K562 (cell line): ENCODE measurements around the gene CBFA2T2. TPM values are rescaled to one million over a fixed set of nuclear protein-coding genes. Genes with fewer than 3 reads are reported as not detected.

ENCODE experiments used
- CEBPG ChIP-seq, 3 experiments: fragments of 200-800 bp in 1 of 3; sonication (Bioruptor generic) in 1 of 3; sonication (generic) in 1 of 3; formaldehyde crosslinking in 1 of 3; IDR thresholded peaks in 2 of 3; conservative IDR thresholded peaks in 1 of 3; 2 replicates each; pipeline versions ENCODE4 v1.6.1 to v1.8.0; 2016 to 2022; ENCODE audit warnings: missing compliant biosample characterization in 2 of 3, missing genetic modification characterization in 2 of 3, mild to moderate bottlenecking in 1 of 3, missing genetic modification reagents in 1 of 3
- CTBP1 ChIP-seq: fragments of 450-650 bp; IDR thresholded peaks from 2 replicates; pipeline ENCODE4 v1.6.1; 2016; ENCODE audit warnings: borderline replicate concordance
- KLF1 ChIP-seq: fragments of 450-650 bp; IDR thresholded peaks from 2 replicates; pipeline ENCODE4 v1.6.1; 2016; ENCODE audit warnings: missing genetic modification characterization, missing compliant biosample characterization
- NRF1 ChIP-seq, 2 experiments: fragments of 450-650 bp; IDR thresholded peaks in 1 of 2; conservative IDR thresholded peaks in 1 of 2; 2 replicates each; pipeline ENCODE4 v1.6.1; 2014; ENCODE audit warnings: mild to moderate bottlenecking in 2 of 2
- RCOR1 ChIP-seq, 2 experiments: IDR thresholded peaks; 2 replicates each; pipeline ENCODE4 v1.6.1; 2012; ENCODE audit warnings: low read depth in 2 of 2, low read length in 2 of 2, borderline replicate concordance in 1 of 2, improper control_type of control experiment in 1 of 2
- SP2 ChIP-seq: IDR thresholded peaks from 2 replicates; pipeline ENCODE4 v1.6.1; 2011; ENCODE audit warnings: mild to moderate bottlenecking, low read depth, low read length, moderate library complexity; ENCODE audit not compliant: poor library complexity, severe bottlenecking; ENCODE audit errors: extremely low read depth
- TBP ChIP-seq: optimal IDR thresholded peaks from 2 replicates; pipeline ENCODE3; 2011; ENCODE audit warnings: low read depth, low read length, improper control_type of control experiment
- U2AF1 ChIP-seq: fragments of 200-400 bp; formaldehyde crosslinking; optimal IDR thresholded peaks from 2 replicates; pipeline ENCODE3; 2017; ENCODE audit warnings: mild to moderate bottlenecking, low read depth, low read length, moderate library complexity
- polyA plus RNA-seq, 8 experiments: library from polyadenylated mRNA; depleted of rRNA in 4 of 8; stranded (reverse) in 5 of 8; unstranded in 3 of 8; fragments of >200 nt; fragmentation: Nextera tagmentation in 2 of 8; fragmentation: Illumina TruSeq in 1 of 8; extraction: Ambion mirVana in 2 of 8; extraction: Trizol in 1 of 8; gene quantifications; 2 replicates each; pipeline versions ENCODE4 v1.2.1 to v1.2.3, GENCODE V29; 2011 to 2014; ENCODE audit warnings: inconsistent platforms in 1 of 8, missing spikeins in 1 of 8
- total RNA-seq, 7 experiments: library from RNA; depleted of rRNA in 6 of 7; stranded (reverse); fragments of >200 nt in 6 of 7; fragmentation: Illumina TruSeq in 2 of 7; extraction: Trizol in 2 of 7; gene quantifications; 2 replicates each; pipeline versions ENCODE4 v1.2.1 to v1.2.3, GENCODE V29; 2011 to 2021; ENCODE audit warnings: low replicate concordance in 1 of 7
- TF ChIP-seq, protein P1 (sequence below): fragments of 150-350 bp; IDR thresholded peaks from 2 replicates; pipeline ENCODE4 v1.6.1; 2014; ENCODE audit warnings: low read depth, mild to moderate bottlenecking, low read length, borderline replicate concordance
- TF ChIP-seq, protein P2 (sequence below): fragments of 450-650 bp; IDR thresholded peaks from 2 replicates; pipeline ENCODE4 v1.6.1; 2016; ENCODE audit warnings: mild to moderate bottlenecking, moderate library complexity

Gene CBFA2T2
- total and polyA plus RNA-seq, 9 of the 15 experiments (the other 6 are each of a cell fraction or from before 2014, with no cell fraction given): 0.27 to 9.6 (median 5.8) TPM

DNA sequence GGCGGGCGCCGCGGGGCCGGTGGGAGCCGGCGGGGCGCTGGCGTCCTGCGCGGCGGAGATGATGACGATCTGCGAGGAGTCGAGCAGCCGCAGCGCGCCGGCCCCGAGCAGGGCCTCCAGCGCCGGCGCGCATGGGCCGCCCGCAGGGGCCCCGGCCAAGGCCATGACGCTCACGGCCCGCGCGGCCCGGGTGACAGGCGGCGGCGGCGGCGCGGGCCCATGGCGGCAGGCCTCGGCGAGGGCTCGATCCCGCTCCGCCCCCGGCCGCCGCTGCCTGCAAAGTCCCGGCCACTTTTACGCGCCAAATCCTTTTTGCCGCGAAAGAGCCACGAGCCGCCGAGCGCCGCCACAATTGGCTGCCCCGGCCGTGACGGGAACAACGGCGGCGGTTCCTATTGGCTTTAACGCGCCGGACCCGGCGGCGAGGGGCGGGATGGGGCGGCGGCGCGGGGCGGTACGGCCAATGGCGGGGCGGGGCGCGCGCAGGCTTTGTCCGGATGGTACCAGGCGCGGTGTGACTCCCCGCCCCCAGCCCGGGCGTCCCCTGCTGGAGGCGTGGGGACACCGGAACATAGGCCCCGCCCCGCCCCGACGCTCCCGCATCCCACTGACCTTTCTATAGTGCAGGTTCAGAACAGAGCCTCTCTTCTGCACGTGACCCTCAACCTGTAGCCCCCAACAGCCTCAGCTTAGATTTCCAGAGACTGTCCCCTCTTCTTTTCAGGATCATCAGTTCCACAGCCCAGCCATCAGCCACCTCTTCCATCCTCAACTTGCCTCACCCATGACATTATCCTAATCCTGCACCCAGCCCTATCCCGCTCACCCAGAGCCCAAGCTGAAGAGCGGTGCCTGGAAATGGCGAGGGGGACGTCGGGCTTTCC, 196.4 kb downstream of the CBFA2T2 start, which contains the start of gene E2F1 (continued):
- TF ChIP-seq, protein P1, sequence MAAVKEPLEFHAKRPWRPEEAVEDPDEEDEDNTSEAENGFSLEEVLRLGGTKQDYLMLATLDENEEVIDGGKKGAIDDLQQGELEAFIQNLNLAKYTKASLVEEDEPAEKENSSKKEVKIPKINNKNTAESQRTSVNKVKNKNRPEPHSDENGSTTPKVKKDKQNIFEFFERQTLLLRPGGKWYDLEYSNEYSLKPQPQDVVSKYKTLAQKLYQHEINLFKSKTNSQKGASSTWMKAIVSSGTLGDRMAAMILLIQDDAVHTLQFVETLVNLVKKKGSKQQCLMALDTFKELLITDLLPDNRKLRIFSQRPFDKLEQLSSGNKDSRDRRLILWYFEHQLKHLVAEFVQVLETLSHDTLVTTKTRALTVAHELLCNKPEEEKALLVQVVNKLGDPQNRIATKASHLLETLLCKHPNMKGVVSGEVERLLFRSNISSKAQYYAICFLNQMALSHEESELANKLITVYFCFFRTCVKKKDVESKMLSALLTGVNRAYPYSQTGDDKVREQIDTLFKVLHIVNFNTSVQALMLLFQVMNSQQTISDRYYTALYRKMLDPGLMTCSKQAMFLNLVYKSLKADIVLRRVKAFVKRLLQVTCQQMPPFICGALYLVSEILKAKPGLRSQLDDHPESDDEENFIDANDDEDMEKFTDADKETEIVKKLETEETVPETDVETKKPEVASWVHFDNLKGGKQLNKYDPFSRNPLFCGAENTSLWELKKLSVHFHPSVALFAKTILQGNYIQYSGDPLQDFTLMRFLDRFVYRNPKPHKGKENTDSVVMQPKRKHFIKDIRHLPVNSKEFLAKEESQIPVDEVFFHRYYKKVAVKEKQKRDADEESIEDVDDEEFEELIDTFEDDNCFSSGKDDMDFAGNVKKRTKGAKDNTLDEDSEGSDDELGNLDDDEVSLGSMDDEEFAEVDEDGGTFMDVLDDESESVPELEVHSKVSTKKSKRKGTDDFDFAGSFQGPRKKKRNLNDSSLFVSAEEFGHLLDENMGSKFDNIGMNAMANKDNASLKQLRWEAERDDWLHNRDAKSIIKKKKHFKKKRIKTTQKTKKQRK: peak; percentile 26; the same call in 1 of the 2 replicates
- TF ChIP-seq CEBPG (CRISPR knock-in tag; IDR thresholded peaks at IDR 0.05) (0 out of 2 replicates have a peak, but pooled peaks have one; percentile 10), CEBPG (tag; conservative IDR thresholded peaks at IDR 0.05 in 1 of 2, IDR thresholded peaks at IDR 0.05 in 1 of 2) (no peak), TBP (peak; percentile 68), RCOR1 (IDR thresholded peaks at IDR 0.05; ENCODE audit: borderline replicate concordance in 1 of 2, low read depth in 2 of 2, low read length in 2 of 2) (no peak), U2AF1 (no peak), NRF1 (conservative IDR thresholded peaks at IDR 0.05 in 1 of 2, IDR thresholded peaks at IDR 0.05 in 1 of 2) (peak; percentile 90), CTBP1 (peak; percentile 94), SP2 (peak; percentile 59), KLF1 (tag) (no peak)
- TF ChIP-seq, protein P2, sequence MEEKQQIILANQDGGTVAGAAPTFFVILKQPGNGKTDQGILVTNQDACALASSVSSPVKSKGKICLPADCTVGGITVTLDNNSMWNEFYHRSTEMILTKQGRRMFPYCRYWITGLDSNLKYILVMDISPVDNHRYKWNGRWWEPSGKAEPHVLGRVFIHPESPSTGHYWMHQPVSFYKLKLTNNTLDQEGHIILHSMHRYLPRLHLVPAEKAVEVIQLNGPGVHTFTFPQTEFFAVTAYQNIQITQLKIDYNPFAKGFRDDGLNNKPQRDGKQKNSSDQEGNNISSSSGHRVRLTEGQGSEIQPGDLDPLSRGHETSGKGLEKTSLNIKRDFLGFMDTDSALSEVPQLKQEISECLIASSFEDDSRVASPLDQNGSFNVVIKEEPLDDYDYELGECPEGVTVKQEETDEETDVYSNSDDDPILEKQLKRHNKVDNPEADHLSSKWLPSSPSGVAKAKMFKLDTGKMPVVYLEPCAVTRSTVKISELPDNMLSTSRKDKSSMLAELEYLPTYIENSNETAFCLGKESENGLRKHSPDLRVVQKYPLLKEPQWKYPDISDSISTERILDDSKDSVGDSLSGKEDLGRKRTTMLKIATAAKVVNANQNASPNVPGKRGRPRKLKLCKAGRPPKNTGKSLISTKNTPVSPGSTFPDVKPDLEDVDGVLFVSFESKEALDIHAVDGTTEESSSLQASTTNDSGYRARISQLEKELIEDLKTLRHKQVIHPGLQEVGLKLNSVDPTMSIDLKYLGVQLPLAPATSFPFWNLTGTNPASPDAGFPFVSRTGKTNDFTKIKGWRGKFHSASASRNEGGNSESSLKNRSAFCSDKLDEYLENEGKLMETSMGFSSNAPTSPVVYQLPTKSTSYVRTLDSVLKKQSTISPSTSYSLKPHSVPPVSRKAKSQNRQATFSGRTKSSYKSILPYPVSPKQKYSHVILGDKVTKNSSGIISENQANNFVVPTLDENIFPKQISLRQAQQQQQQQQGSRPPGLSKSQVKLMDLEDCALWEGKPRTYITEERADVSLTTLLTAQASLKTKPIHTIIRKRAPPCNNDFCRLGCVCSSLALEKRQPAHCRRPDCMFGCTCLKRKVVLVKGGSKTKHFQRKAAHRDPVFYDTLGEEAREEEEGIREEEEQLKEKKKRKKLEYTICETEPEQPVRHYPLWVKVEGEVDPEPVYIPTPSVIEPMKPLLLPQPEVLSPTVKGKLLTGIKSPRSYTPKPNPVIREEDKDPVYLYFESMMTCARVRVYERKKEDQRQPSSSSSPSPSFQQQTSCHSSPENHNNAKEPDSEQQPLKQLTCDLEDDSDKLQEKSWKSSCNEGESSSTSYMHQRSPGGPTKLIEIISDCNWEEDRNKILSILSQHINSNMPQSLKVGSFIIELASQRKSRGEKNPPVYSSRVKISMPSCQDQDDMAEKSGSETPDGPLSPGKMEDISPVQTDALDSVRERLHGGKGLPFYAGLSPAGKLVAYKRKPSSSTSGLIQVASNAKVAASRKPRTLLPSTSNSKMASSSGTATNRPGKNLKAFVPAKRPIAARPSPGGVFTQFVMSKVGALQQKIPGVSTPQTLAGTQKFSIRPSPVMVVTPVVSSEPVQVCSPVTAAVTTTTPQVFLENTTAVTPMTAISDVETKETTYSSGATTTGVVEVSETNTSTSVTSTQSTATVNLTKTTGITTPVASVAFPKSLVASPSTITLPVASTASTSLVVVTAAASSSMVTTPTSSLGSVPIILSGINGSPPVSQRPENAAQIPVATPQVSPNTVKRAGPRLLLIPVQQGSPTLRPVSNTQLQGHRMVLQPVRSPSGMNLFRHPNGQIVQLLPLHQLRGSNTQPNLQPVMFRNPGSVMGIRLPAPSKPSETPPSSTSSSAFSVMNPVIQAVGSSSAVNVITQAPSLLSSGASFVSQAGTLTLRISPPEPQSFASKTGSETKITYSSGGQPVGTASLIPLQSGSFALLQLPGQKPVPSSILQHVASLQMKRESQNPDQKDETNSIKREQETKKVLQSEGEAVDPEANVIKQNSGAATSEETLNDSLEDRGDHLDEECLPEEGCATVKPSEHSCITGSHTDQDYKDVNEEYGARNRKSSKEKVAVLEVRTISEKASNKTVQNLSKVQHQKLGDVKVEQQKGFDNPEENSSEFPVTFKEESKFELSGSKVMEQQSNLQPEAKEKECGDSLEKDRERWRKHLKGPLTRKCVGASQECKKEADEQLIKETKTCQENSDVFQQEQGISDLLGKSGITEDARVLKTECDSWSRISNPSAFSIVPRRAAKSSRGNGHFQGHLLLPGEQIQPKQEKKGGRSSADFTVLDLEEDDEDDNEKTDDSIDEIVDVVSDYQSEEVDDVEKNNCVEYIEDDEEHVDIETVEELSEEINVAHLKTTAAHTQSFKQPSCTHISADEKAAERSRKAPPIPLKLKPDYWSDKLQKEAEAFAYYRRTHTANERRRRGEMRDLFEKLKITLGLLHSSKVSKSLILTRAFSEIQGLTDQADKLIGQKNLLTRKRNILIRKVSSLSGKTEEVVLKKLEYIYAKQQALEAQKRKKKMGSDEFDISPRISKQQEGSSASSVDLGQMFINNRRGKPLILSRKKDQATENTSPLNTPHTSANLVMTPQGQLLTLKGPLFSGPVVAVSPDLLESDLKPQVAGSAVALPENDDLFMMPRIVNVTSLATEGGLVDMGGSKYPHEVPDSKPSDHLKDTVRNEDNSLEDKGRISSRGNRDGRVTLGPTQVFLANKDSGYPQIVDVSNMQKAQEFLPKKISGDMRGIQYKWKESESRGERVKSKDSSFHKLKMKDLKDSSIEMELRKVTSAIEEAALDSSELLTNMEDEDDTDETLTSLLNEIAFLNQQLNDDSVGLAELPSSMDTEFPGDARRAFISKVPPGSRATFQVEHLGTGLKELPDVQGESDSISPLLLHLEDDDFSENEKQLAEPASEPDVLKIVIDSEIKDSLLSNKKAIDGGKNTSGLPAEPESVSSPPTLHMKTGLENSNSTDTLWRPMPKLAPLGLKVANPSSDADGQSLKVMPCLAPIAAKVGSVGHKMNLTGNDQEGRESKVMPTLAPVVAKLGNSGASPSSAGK: peak; percentile 51
